MM.1S (cell line): ENCODE results near the gene TRIM14.

Experiments used
- CTCF ChIP-seq: fragments of 300-600 bp; sonication (generic); IDR thresholded peaks from 2 replicates; pipeline ENCODE4 v1.5.1; 2016; ENCODE audit warnings: antibody characterized with exemption, low read length, mixed read lengths
- EZH2 ChIP-seq: fragments of 300-600 bp; sonication (generic); optimal IDR thresholded peaks from 2 replicates; pipeline ENCODE3; 2017; ENCODE audit warnings: low read depth, mild to moderate bottlenecking, antibody characterized with exemption, low read length, mixed read lengths

- TF ChIP-seq CTCF = no peak
- TF ChIP-seq EZH2 = no peak
These were observed 27.3 kb upstream of the TRIM14 start for GRCh38 chr9:98146101-98146991.
